Activated CD4-positive, alpha-beta T cell treated with anti-CD3 and anti-CD28 coated beads, Interleukin-2, amount 10 ng/mL, durations not matched to agents 24 days and 14 days (primary cell): ENCODE measurements around the gene BCL2L1. TPM values are rescaled to one million over a fixed set of nuclear protein-coding genes. Genes with fewer than 3 reads are reported as not detected.

Experiments
- DNase-seq: peaks from one replicate; pipeline ENCODE4 v3.0.0; 2022
- H3K27ac Mint-ChIP-seq: one replicate; pipeline ENCODE4 v1.8.0; 2022; ENCODE audit warnings: mild to moderate bottlenecking, mixed read lengths
- H3K27me3 Mint-ChIP-seq: one replicate; pipeline ENCODE4 v1.8.0; 2022; ENCODE audit warnings: mixed read lengths
- H3K36me3 Mint-ChIP-seq: one replicate; pipeline ENCODE4 v1.8.0; 2022; ENCODE audit warnings: low read depth, mild to moderate bottlenecking, mixed read lengths
- H3K4me1 Mint-ChIP-seq: one replicate; pipeline ENCODE4 v1.8.0; 2021; ENCODE audit warnings: mixed read lengths
- H3K4me3 Mint-ChIP-seq: one replicate; pipeline ENCODE4 v1.8.0; 2022; ENCODE audit warnings: mild to moderate bottlenecking, moderate library complexity, mixed read lengths
- H3K9me3 Mint-ChIP-seq: one replicate; pipeline ENCODE4 v1.8.0; 2021; ENCODE audit warnings: mixed read lengths
- intact Hi-C: fragments of 100-400 bp; cut with micrococcal nuclease; formaldehyde crosslinking; loops from one replicate; pipeline ENCODE4 v1.15.1; 2023
- total RNA-seq: library from RNA; stranded (reverse); gene quantifications from 2 replicates; pipeline ENCODE4 v1.2.3, GENCODE V29; 2022

BCL2L1 gene
- total RNA-seq, 1 donor from 2014 or later: 379 TPM

DNA sequence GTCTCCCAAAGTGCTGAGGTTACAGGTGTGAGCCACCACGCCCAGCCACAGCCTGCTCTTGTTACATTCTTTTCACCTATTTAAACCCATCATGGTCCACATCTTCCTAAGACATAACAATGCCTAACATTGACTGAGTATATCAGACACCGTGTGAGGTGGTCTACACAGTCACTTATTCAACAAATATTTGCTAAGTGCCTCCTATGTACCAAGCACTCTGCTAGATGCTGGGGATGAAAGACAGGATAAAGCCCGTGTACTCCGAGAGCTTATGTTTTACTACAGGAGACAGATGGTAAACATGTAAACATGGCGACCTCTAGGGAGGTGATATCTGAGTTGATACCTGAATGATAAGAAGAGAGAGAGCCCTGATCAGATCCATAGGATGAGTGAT lies 12.7 kb downstream of the BCL2L1 start:
- H3K9me3 Mint-ChIP-seq: no peaks in the 10 kb centered on the region
- DNase-seq: no peak
- intact Hi-C loops: no loop called here
- H3K4me1 Mint-ChIP-seq: peaks cover 74% of the 10 kb centered on the region
- H3K36me3 Mint-ChIP-seq: peaks cover 87% of the 10 kb centered on the region
- H3K4me3 Mint-ChIP-seq: peak overlapping the region; percentile 48
- H3K27me3 Mint-ChIP-seq: no peaks in the 10 kb centered on the region
- H3K27ac Mint-ChIP-seq: peak overlapping the region; percentile 9

DNA sequence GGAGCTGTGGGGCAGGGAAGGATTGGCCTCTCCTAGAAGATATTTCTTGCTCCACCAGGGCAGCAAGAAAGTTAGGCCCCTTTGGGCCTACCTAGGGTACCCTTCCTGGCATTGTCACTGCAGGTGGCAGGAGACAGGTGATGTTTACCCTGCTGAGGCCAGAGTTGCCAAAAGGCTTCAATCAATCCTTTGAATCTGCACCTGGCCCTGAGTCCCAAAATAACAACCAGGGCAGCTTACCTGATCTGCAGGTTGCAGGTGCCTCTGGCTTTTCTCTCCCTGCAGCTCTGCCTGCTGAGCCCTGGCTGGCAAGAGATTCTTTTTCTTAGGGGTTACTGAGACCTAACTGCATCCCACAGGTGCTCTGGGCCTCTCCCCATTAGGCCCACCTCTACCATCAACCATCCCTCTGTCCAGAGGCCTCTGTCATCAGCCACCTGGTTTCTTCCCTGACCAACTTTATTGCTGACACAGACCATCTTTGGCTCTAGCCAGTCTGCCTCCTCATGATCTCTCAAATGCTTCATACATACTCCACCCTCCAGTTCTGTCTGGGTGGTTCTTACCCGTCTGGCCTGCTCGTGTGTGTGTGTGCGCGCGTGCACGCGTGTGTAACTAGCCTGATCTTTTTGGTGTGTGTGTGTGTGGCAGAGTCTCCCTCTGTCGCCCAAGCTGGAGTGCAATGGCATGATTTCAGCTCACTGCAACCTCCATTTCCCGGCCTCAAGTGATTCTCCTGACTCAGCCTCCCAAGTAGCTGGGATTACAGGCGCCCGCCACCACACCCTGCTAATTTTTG lies 13.7 kb downstream of the BCL2L1 start:
- no peak for DNase-seq
- H3K27ac Mint-ChIP-seq: peak overlapping the region; percentile 52
- intact Hi-C loops: no loop called here
- no peaks in the 10 kb centered on the region for H3K27me3 Mint-ChIP-seq
- peak overlapping the region; percentile 49 for H3K4me3 Mint-ChIP-seq
- no peaks in the 10 kb centered on the region for H3K9me3 Mint-ChIP-seq
- H3K36me3 Mint-ChIP-seq: peaks cover 84% of the 10 kb centered on the region
- peaks cover 73% of the 10 kb centered on the region for H3K4me1 Mint-ChIP-seq

DNA sequence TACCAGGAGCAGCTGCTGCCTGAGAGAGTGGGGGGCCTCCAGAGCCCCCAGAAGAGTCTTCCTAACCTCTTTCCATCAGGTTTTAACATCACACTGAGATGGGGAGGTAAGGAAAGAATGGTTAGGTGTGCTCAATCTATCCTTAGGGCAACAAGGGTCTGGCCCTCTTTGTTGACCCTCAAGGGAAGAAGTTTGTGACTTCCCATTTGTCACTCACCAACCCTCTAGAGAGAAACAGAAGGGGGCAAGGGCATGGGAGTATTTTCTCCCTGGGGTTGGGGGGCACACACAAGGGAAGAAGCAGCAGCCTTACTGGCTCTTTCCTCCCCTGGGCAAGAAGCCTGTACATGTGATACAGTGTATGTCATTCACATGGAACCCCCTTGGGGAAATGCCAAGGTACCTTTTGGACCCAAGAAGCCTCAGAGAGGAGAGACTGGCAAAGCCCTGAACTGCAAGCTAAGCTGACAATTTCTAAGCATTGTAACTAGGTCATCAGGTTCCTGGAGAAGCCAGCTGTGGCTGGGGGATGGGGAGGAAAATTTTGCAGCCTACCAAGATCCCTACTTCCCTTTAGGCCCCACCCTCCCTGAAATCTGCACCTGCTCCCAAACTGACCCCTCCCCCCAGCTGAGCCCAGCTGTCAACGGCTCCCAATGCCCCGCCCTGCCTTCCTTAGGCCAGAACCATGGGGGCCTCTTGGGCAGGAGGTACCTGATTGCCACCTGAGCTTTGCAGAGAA lies 14.5 kb downstream of the BCL2L1 start:
- no peaks in the 10 kb centered on the region for H3K9me3 Mint-ChIP-seq
- H3K4me1 Mint-ChIP-seq: peaks cover 65% of the 10 kb centered on the region
- no peaks in the 10 kb centered on the region for H3K27me3 Mint-ChIP-seq
- intact Hi-C loops: no loop called here
- peak overlapping the region; percentile 21 for H3K4me3 Mint-ChIP-seq
- H3K27ac Mint-ChIP-seq: peak overlapping the region; percentile 62
- DNase-seq: no peak
- H3K36me3 Mint-ChIP-seq: peaks cover 80% of the 10 kb centered on the region

DNA sequence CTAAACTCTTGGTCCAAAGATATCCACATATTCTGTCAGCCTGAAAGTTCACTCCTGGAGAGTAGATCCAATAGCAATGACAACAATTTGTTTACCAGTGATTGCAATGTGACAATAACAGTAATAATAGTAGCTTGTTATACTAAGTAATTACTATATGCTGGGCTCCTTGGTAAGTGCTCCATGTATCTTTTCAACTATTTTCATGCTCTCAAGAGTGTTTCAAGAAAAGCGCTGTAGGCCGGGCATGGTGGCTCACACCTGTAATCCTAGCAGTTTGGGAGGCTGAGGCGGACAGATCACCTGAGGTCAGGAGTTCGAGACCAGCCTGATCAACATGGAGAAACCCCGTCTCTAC lies 15.4 kb downstream of the BCL2L1 start:
- Mint-ChIP-seq H3K4me1 (peaks cover 59% of the 10 kb centered on the region), H3K36me3 (peaks cover 74% of the 10 kb centered on the region), H3K4me3 (no peak overlapping the region), H3K27ac (peak overlapping the region; percentile 62), H3K27me3 (no peaks in the 10 kb centered on the region), H3K9me3 (no peaks in the 10 kb centered on the region)
- DNase-seq: no peak
- intact Hi-C loops: no loop called here

DNA sequence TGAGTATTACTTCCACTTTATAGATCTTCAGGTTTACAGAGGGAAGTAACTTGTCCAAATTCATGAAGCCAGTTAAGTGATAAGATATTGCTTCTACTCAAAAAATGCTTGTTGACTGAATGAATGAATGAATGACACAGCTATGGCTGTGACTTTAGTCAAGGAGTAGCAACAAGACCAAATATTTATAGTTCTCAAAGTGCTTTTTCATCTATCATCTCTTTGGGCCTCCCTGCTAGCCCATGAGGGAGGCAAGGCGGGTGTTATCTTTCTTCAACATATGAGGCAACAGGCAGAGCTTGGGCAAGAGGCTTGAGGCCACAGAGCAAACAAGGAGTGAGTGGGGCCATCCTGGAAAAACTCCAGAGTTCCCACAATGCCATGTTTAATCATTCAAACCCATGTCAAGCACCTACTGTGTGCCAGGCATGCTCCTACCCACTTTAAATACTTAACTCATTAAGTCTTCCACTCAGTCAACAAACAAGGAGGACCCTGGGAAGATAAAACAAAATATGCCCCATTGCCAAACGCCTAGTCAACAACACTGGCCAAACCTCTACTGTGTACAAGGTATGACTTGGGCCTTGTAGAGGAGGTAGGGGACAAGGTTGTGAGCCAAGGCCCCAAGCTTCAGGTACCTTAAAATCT lies 15.9 kb downstream of the BCL2L1 start:
- Mint-ChIP-seq H3K9me3 (no peaks in the 10 kb centered on the region), H3K27me3 (no peaks in the 10 kb centered on the region), H3K27ac (peak overlapping the region; percentile 39), H3K4me1 (peaks cover 61% of the 10 kb centered on the region), H3K4me3 (peak overlapping the region; percentile 25), H3K36me3 (peaks cover 74% of the 10 kb centered on the region)
- intact Hi-C loops: no loop called here
- DNase-seq: no peak

DNA sequence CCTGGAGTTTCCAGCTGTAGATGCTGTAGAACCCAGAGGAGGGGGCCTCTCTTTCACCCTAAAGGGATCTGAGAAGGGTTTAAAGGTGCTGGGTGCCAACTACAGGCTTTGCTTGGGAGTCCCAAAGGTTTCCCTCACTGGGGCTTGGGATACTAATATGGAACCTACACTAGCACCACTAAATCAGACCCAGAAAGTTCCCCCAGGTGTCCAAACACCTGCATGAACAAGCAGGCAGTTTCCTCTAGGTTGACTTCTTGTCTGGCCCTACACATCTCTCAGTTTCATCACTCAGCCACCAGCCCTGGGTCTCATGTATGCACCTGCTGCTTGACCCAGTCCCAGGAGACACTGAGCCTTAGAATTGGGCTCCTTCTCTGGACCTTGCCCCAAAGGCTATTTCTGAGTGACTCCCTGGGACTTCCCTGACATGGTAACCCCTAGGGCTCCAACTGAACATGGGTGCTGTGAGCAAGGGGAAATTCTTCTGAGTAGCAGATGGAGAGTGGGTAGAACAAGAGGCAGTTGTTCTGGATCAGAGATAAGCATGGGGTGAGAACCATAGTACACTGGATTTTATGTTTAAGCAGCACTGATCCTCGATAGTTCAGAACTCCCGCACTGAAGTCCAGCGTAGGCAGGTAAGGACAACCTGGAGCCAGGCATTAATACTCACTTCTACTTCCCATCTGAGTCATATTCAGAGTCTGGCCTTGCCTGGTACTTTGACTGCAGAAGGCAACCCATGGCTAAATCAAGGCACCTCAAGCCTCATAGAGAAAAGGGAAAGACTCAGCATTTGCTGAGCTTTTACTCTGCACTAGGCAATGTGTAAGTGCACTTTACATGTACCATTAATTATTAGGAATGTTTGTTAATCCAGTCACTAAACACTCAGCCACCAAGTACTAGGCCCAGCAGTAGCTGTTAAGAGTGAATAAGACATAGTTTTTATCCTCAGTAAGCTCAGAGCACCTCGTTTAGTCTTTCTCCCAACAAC lies 16.8 kb downstream of the BCL2L1 start:
- peaks cover 71% of the 10 kb centered on the region for H3K36me3 Mint-ChIP-seq
- no peak for DNase-seq
- H3K4me3 Mint-ChIP-seq: peak overlapping the region; percentile 11
- H3K9me3 Mint-ChIP-seq: no peaks in the 10 kb centered on the region
- H3K4me1 Mint-ChIP-seq: peaks cover 57% of the 10 kb centered on the region
- H3K27me3 Mint-ChIP-seq: no peaks in the 10 kb centered on the region
- H3K27ac Mint-ChIP-seq: peak overlapping the region; percentile 84
- intact Hi-C loops: no loop called here

DNA sequence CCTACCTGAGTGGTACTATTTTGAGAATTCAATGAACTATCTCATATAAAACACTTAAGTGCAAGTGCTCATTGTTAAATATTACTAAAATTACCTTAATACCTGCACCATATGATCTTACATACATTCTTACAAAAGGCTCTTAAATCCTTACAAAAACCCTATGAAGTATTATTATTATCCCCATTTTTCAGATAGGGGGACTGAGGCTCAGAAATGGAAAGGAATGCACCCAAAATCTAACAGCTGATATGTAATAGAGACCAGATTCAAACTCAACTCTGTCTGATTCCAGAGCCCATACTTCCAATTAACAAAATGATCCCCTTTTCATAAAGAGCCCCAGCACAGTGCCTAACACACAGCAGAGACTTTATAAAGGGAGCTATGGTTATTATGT lies 17.5 kb downstream of the BCL2L1 start:
- Mint-ChIP-seq H3K4me3 (no peak overlapping the region), H3K36me3 (peaks cover 71% of the 10 kb centered on the region), H3K27me3 (no peaks in the 10 kb centered on the region), H3K9me3 (no peaks in the 10 kb centered on the region), H3K27ac (peak overlapping the region; percentile 60), H3K4me1 (peaks cover 62% of the 10 kb centered on the region)
- intact Hi-C loops: no loop called here
- DNase-seq: no peak

DNA sequence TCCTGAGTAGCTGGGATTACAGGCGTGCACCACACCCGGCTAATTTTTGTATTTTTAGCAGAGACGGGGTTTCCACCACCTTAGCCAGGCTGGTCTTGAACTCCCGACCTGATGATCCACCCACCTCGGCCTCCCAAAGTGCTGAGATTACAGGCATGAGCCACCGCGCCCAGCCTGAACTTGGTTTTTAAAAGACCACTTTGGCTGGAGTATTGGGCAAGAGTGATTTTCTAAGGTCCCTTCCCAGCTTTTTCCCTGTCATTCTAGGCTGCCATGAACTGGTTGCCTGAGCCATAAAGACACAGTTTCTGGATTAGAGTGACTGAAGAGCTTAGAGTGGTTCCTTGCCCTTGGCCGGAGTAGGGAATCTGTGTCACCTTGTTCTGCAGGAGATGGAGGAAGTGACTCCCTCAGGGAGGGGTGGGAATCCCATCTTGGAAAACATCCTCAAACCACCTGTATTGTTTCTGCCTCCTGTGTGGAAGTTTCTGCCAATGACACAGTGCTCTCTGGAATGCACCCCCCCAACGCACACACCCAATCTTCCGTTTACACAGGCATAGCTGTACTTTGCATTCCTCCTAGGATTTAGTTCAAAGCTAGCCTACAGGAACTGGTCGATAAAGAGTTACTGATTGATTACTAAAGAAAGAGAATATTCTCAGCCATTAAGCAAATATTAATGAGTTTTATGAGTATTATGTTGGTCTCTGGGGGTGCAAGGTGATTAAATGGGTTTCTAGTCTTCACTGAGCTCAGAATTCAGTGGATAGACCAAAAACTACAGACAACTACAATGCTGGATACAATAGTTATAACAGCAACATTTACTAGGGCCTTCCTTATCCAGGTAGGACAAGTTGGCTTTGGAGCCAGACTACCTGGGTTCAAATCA lies 18.2 kb downstream of the BCL2L1 start:
- Mint-ChIP-seq H3K36me3 (peaks cover 71% of the 10 kb centered on the region), H3K4me1 (peaks cover 65% of the 10 kb centered on the region)
- intact Hi-C loops: no loop called here

DNA sequence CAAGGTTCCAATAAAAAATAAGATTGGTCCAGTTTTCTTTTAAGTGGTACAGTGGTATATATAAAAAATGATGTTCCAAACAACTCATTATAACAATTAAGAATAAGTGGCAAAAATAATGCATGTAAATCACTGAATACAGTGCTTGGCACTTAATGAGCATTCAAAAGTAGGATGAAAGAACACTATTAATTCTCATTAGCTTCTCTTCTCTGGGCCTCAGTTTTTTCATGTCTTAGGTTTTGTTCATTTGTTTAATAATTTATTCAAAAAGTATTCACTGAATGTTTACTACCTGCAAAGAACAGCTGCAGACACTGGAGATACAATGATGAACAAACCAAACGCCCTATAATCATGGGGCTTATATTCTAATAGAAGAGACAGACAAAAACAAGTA lies 21.1 kb downstream of the BCL2L1 start:
- Mint-ChIP-seq H3K27ac (peak overlapping the region; percentile 69), H3K4me1 (peaks cover 63% of the 10 kb centered on the region), H3K36me3 (peaks cover 68% of the 10 kb centered on the region), H3K4me3 (peak overlapping the region; percentile 8), H3K9me3 (no peaks in the 10 kb centered on the region), H3K27me3 (no peaks in the 10 kb centered on the region)
- no peak for DNase-seq
- intact Hi-C loops: no loop called here

More for the DNA sequence above, 18.2 kb downstream of the BCL2L1 start:
- H3K27ac Mint-ChIP-seq: peak overlapping the region; percentile 8
- no peaks in the 10 kb centered on the region for H3K9me3 Mint-ChIP-seq
- no peak for DNase-seq
- no peaks in the 10 kb centered on the region for H3K27me3 Mint-ChIP-seq
- H3K4me3 Mint-ChIP-seq: no peak overlapping the region

DNA sequence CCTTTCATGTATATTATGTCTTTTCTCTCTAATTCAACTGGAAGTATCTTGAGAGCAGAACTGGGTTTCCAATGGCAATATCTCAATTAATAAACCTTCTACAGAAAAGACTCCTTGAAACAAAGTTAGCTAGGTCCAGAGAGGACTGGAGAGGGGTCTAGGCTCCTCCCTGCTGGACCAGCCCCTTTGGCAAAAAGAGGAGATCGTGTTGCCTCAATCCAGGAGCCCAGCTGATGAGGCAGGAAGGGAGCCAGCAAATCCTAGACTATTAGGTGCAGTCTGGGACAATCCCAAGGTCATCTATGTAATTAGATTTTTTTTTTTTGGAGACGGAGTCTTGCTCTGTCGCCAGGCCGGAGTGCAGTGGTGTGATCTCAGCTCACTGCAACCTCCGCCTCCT lies 21.9 kb downstream of the BCL2L1 start:
- Mint-ChIP-seq H3K36me3 (peaks cover 67% of the 10 kb centered on the region), H3K9me3 (no peaks in the 10 kb centered on the region), H3K27me3 (no peaks in the 10 kb centered on the region), H3K4me1 (peaks cover 60% of the 10 kb centered on the region), H3K27ac (peak overlapping the region; percentile 84), H3K4me3 (peak overlapping the region; percentile 46)
- intact Hi-C loops: no loop called here
- DNase-seq: no peak

DNA sequence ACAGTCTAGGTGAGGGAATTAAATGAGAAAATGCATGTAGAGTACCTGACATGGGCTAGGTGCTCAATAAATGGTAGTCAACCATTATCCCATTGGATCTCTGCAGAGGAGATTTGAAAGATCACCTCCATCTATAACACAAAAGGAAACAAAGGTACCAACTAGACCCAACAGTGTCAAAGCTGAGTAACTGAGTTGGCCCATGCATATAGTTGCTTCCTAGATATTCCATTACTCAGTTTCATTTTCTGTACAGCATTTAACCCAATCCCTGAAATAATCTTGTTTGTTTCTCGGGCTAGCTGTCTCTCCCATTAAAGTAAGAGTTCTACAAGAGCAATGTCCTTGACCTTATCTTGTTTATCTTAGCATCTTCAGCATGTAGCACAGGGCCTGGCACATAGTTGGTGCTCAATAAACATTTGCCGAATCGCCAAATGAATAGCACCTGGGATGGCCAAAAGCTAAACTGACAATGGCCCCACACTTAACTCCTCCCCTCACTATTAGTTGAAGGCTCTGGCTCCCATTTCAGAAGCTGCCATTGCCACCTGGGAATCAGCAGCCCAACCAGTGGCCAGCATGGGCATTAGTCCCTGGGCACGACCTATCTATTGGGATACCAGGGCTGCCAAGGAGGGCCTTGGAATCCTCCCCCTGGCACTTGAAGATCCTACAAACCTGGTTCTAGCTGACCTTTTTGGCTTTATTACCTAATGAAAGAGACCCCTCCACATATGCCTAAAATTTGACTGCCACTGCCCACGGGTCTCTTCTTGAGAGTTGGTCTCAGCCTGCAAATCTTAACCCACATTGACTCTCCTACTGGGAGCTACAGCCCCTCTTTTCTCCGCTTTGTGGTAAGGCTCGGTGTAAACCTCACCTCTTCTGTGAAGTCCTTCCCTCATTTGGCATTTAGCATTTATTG lies 22.6 kb downstream of the BCL2L1 start:
- Mint-ChIP-seq H3K36me3 (peaks cover 69% of the 10 kb centered on the region), H3K4me1 (peaks cover 63% of the 10 kb centered on the region), H3K27me3 (no peaks in the 10 kb centered on the region), H3K27ac (peak overlapping the region; percentile 84), H3K9me3 (no peaks in the 10 kb centered on the region), H3K4me3 (peak overlapping the region; percentile 46)
- intact Hi-C loops: loop anchor here (1.0 kb wide), 2 partner anchors 13 to 17 kb away; no protein-coding TSS in a partner anchor
- DNase-seq: no peak
